NCI-H146 (cell line): ENCODE data around the gene SSTR5.
A peak's percentile ranks its signal among the peaks of the same experiment; 100 is the strongest.

Experiments used
- DNase-seq: peaks from one replicate; lab custom pipeline; 2025; lab: John Stamatoyannopoulos, UW

SSTR5 gene

DNA sequence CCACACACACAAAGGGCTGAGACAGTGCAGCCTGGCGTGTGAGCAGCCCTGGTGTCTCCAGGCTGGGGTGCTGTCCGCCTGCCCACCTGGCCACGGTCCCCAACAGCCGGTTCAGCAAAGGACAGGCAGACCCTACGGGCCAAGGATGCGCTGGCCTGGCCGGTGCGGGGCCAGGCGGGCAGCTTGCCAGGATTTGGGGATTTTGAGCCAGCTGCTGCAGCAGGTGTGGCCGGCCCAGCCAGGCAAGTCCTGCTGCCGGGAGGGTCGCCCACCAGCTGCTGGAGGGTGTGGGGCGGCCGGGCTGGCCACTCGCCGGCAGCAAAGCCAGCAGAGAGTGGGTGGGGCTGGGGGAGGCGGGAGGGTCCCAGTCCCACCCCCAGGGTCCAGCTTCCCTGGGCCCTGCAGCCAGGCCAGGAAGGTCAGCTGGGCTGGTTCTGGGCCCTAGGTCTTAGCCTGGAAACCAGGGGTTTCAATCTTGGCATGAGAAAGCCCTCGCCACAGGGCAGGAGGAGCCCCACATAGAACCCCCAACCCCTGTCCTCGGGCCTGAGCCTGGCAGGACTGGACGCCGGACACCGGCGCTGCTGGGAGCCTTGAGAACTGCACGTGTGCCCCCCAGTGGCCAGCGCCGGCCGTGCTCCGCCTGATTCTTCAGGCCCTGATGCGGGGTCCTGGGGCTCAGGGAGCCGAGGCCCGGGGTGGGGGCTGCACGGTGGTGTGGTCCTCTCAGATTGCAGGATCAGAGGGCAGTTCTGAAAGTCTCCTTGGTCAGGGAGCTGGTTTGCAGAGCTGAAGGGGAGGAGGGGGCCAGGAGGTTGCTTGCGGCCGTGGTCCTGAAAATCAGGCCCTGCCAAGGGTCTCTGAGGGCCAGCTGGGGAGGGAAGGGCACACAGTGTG lies 17.6 kb upstream of the SSTR5 start:
- peak; percentile 27 for DNase-seq

DNA sequence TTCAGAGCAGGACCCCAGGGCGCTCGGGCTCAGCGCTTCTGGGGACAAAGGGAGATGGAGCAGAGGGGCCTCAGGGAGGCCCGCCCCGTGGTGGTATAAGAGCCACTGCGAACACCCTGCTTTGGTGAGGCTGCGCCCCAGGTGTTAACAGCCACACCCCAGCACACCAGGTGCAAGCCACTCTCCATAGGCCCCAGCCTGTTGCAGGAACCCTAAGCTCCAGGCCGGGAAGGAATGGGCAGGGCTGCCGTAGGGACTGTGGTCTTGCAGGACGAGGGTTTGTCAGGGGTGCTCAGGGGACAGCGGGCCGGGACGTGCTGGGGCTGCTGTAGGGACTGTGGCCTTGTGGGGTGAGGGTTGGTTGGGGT lies 17.0 kb upstream of the SSTR5 start:
- no peak for DNase-seq

DNA sequence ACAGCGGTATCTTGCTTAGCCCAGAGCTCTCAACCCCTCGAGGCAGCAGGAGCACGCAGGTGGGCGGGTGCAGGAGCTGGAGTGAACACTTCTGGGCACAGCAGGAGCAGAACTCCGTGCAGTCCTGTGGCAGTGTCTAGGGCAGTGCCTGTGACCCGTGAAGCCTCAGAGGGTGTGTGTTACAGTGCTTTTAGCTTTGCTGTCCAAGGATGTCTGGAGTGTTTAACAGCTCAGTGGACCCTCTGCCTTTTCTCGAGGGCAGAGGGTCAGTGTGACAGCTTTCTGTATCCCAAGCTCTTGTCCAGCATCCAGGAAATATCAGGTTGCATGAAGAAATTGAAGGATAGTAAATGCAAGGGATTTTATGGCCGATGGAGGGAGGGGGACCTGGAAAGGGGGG lies 16.4 kb upstream of the SSTR5 start:
- DNase-seq: no peak

DNA sequence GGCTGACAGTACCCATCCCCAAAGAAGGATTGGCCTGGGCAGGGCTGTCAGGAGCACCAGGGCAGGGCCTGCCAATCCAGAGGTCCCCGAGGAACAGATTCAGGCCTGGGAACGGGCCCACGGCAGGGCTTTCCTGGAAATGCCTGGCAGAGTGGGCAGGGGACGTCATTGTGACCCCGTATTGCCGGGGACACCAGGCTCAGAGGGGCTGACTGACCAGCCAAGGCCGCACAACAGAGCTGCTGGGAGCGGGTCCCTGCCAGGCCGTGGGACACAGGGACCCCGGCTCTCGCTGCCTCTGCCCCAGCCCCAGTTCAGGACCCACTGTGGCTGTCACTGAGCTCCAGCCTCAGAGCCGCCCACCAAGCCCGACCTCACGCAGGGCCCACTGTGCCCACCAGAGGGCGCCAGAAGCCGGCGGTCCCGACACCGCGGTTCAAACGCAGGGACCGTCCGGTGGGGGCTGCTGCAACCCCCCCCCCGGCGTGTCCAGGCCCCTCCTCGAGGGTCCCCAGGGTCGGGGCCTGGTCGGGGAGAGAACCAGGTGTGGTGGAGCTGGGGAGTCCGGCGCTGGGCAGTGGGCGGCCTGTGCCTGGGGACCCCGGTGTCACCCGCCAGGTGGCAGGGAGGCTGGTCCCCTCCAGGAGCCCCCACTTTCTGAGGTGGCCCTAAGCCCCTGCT lies 15.2 kb upstream of the SSTR5 start:
- DNase-seq: no peak

DNA sequence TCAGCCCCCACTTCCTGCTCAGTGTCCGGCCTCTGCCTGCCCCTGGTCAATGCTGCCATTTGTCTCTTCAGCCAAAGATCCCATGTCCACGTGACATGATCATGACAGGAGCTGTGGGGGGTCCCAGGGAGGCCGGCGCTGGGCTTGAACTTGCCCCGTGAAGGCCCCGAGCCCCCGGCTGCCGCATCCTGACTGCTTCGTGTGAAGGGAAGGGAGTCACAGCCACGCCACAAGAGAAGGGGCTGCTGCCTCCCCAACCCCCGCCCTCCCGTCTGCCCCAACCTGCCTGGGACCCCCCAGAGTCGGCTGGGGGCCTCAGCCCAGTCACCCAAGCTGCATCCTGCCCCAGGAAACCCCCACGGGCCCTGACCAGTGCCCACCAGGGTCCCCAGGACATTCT lies 14.3 kb upstream of the SSTR5 start:
- DNase-seq: no peak

DNA sequence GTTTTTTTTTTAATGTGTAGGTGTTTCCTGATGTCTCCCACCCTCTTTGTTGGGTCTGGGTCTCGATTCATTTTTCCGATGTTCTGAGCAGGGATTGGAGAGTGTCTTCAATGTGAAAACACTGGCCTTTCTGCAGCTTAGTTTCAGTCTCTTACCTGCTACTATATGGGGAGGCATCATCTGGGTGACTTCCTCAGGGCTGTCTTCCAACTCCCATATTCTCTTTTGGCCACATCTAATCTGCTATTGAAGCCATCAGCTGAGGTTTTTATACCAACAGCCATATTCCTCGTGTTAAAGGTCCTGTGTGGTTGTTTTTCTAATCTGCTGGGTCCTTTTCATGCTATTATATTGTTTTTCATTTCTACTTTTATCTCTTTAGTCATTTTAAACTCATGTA lies 13.2 kb upstream of the SSTR5 start:
- no peak for DNase-seq

DNA sequence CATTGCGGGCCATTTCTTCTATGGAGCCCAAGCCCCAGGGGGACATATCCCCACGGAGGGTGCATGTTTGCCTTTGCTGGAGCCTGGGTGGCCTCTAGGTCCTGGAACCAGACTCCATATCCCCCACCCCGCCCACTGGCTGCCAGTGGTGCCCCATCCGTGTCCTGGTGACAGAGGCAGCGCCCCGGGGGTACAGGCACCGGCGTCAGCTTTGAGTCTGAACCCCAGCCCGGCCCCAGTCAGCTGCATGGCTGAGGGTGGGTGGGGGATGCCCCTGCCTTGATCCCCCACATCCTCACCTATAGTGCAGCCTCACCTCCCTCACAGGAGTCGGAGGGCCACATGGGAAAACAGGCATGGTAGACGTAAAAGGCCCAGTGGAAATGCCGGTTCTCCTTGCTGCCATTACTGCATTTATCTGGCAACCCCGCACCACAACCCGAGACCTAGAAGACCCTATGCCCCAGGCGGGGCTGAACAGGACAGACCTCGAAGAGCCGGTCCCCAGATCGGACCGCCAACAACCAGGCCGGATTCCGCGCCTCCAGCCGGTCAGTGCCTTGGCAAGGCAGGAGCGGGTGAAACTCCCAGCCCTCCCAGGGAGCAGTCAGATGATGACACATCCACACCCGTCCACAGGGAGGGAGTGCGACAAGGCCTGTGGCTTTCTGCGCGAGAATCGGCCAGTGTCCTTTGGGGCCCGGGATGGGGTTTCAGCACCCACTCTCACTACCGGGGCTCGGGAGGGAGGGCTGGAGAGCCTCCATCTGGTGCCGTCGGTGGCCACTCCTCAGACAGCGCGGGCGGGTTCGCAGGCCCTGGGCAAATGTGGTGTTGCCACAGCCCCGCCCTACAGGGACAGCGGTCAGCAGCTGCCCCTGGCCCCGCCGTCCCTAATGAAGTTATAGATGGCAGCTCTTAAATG lies 11.9 kb upstream of the SSTR5 start:
- DNase-seq: no peak

DNA sequence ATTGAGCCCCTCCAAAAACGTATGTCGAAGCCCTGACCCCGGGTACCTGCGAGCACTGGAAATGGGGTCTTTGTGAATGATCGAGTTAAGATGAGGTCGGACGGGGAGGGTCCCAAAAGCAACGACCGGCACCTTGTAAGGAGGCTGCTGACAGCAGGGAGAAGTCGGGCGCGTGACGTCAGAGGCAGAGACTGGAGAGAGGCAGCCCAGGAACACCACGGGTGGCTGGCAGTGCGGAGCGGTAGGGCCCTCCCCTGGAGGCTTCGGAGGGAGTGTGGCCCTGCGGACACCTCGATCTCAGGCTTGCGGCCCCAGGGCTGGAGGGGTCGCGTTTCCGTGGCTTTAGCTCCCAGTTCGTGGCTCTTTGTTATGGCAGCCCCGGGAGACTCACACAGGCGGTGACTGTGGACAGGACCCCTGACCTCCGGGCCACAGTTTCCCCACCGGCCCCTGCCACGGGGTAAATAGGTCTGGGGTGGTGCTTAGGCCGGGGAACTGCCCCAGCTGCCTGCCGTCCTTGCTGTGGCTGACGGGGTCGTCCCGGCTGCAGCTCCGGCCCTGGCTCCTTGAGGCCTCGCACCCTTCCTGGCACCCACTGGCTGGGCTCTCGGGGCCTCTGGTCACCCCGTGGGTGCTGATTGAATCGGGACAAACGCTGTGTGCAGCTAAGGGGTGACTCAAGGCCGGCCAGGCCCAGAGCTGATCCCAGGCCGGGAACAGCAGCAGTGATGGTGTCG lies 10.6 kb upstream of the SSTR5 start:
- no peak for DNase-seq

DNA sequence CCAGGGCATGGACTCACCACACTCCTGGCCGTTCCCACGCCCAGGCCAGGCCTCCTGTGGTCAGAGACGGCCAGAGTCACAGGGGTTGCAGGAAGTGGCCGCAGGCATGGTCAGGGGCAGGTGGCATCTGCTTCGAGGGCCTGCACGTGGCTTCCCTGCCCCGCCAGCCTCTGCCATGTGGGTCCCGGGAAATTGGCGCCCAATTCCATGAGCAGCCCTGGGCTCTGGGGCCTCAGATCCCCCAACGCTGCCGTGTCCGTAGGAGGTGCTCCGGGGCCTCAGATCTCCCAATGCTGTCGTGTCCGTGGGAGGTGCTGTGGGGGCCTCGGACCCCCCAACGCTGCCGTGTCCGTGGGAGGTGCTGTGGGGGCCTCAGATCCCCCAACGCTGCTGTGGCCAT lies 9.7 kb upstream of the SSTR5 start:
- DNase-seq: no peak

DNA sequence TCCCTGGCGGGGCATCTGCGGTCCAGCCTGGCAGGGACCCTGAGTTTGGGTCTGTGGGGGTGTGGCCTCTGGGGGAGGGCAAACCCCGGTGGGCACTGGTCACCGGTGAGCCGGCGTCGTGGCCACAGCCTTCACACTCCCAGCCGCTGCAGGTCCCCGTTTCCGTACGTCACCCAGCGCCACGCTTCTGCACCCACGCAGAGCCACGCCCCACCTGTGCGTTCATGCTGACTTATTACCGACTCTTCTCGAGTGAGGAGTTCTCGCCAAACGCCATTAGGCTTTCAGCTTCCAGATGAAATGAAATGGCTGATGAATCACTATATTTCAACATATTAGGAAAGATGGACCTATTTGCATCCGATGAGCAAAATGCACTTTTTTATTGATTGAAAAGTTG lies 8.8 kb upstream of the SSTR5 start:
- no peak for DNase-seq

DNA sequence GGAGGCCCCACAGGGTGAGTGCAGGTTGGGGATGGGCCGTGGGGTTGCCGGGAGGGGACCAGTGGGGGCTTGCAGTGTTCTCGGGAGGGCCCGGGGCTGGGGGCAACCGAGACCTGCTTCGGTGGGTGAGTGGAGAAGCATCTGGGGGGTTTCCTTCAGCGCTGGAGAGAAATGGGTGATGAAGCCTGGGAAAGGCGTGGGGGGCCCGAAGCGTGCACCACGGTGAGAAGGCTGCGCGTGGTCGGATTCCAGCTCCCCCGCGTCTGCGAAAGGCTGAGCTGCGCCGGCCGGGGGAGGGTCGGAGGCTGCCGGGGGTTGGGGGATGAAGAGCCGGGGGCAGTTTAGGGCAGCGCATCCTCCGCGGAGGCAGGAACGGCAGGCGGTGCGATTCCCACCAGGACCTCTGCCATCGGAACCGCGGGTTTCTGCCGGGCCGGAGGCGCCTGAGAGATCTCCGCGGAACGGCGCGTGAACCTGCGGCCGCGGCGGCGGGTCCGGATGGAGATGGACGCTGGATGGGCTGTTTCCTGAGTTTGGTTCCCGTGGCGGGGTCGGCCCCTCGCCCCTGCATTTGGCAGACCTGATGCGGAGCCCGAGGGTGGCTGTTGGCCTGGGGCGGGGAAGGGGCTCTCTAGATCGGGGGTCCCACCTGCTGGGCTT lies 6.9 kb upstream of the SSTR5 start:
- DNase-seq: no peak

DNA sequence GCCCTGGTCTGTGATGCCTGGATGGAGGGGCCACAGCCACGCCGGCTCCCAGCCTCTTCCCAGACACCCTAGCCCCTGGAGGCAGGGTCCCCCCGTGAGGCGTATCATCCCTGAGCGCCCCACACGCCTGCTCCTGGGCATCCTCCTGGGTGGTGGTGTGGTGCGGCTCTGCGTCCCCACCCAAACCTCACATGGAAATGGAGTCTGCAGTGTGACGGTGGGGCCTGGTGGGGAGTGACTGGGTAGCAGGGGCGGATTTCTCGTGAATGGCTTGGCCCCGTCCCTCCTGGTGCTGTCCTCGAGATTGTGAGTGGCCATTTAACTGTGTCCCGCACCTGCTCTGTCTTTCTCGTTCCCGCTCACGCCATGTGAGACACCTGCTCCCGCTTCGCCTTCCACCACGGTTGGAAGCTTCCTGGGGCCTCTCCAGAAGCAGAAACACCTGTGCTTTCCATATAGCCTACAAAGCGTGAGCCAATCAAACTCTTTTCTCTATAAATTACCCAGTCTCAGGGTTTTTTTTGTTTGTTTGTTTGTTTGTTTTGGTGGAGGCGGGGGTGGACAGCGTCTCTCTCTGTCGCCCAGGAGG lies 5.9 kb upstream of the SSTR5 start:
- DNase-seq: no peak

DNA sequence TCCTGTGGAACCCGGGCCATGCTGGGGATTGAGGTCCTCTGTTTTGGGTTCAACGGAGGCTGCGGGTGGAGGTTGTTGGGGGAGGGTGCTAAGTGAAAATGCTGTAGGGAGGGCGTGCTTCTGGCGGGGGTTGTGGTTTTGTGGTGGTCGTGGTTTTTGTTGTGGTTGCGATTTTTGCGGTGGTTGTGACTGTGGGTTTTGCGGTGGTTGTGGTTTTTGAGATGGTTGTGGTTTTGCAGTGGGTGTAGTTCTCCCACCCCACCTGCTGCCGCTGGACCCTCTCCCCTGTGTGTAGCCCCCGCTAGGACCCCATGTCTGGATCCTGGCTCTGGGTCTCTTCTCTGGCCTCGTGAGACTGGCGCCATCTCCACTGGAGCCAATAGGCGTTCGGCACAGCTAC lies 4.9 kb upstream of the SSTR5 start:
- DNase-seq: no peak

DNA sequence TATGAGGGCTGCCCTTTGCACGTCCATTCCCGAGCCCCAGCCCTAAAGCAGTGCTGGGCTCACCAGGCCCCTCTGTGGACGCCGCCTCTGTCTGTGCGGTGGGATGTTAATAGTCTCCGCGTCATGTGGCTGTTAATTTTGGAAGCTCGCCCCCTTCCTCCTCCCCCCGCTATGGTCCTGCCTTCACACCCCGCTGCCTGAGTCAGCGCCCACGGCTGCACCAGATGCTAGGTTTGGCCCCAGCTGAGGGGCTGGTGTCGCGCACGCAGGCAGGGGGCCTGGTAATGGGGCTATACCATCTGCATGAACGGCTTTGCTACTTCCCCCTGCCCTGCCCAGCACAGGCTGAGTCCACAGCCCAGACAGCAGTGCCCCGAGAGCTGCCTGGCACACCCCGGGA lies 4.1 kb upstream of the SSTR5 start:
- no peak for DNase-seq

DNA sequence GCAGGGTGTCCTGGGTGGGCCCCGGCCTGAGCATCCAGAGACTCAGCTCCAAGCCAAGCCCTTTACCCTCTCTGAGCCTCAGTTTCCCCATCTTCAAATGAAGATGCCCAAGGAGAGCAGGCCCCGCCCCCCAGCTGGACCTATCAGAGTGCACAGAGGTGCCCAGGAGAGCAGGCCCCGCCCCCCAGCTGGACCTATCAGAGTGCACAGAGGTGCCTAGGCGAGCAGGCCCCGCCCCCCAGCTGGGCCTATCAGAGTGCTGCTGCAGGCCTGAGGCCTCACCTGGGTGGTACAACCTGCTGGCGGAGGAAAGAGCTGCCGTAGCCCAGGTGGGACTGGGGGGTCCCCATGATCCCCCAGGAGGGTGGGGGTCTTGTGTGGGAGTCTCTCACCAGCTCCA lies 3.4 kb upstream of the SSTR5 start:
- DNase-seq: no peak

DNA sequence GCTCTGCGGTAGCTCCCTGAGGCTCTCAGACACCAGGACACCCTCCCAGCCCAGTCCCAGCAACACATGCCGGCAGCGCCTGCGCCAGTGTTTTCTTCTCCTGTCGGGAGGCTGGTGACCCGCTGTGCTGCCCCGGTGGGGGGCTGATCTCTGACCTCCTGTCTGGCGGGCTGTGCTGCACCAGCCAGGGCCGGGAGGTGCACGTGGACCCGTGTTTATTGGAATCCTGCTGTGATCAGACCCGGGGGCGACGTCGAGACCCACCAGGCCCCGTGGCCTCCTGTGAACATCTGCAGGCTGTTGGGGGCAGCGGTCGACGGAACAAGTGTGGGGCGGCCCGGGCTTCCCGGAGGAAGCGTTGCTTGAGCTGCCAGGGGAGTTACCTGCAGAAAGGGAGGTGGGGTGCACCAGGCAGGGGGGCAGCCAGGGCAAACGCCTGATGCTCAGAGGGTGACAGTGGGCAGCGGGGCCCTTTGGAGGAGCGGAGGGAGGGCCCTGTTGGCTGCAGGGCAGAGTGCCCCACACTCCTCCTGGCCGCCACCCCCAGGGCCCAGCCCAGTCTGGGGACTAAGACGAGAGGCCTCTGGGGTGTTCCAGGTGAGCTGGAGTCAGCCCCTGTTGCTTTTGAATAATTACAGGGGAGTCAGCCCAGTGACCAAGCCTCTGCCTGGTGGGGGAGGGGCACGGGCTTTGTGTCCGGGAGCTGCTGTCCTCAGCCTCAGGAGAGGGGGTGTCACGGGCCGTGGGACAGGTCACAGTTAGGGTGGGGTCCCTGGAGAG lies 2.3 kb upstream of the SSTR5 start:
- no peak for DNase-seq

DNA sequence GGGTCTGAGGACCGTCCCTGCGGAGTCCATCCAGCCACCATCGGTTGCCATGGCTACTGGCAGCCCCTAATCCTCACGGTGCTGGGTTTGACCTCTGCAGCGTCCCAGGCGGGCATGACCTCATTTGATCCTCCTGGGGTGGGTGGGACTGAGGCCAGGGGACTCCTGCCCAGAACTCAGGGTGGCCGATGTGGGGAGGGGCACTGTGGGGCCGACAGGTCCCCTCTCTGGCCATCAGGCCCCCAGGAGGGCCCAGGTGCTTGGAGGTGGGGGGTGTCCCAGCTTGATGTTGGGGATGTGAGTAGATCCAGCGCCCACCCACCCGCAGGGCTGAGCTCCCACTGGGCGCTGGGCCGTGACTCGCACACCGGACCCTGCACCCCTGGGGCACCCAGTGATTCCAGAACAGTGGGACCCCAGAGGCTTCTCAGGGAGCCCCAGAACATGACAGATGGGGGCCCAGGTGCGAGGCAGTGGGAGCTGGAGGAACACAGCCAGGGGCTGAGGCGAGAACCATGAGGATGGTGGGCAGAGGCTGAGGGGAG lies 1.6 kb upstream of the SSTR5 start:
- no peak for DNase-seq

DNA sequence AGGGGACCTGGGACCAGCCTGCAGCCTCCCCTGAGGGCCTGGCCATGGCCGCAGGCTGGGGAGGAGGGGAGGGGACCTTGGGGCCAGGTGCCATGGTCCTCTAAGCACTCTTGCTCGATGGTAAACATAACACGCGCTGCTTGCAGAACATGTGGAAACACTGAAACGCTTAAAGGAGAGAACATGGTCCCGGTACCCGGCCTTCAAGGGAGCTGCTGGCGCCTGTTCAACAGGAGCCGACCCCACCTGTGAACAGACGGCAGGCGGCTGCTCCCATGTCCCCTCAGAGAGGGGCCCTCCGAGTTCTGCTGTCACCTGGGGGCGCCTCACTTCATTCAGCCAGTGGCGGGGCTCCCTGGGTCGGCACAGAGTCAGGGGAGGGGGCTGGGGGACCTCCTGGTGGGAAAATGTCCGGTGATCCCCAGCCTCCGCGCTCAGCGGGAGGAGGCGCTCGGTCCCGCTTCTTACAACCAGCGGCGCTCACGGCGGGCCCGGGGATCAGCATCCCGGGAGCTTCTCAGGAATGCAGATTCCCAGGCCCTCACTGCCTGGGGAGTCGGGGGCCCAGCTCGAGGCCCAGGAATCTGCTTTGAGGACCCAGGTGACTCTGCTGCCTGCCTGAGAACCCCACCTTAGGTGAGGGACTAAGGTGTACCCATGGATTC lies 854 bp upstream of the SSTR5 start:
- no peak for DNase-seq

DNA sequence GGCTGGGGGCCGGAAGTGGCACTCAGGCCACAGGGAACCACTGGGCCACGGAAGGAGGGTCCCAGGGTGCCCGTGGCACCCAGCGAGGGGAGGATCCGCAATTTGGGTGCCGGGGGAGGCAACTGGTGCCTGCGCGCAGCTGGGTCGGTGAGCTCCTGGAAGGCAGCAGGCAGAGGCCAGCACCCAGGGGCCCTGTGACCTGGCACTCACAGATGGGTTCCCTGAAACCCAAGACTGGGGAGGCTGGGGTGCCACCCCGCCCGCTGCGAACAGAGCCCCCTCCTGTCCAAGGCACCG lies 663 bp downstream of the SSTR5 start:
- no peak for DNase-seq
